Renal cortex interstitium (tissue), 11 donors: ENCODE results near the gene EHBP1L1. TPM values are rescaled to one million over a fixed set of nuclear protein-coding genes. Genes with fewer than 3 reads are reported as not detected.

Experiments
- DNase-seq, 11 donors: peaks; one replicate each; pipeline ENCODE4 v3.0.0-alpha.2; 2013; ENCODE audit warnings: low read depth in 9 of 11, low spot score in 4 of 11; ENCODE audit errors: extremely low read depth in 1 of 11
- polyA plus RNA-seq, 3 donors: library from polyadenylated mRNA; unstranded; fragments of 120-200 nt; gene quantifications; one replicate each; pipeline ENCODE4 v1.2.1, GENCODE V29; 2013; ENCODE audit not compliant: insufficient read length in 3 of 3

Gene EHBP1L1
- polyA plus RNA-seq, 3 donors, result 13.2 to 21.1 (median 13.4) TPM

- DNase-seq, result no peak
These were observed 10.4 kb downstream of the EHBP1L1 start for GRCh38 chr11:65586247-65586630.

GRCh38 chr11:65586676-65587075 is 10.8 kb downstream of the EHBP1L1 start:
- DNase-seq, result no peak

GRCh38 chr11:65588199-65589054 is 12.6 kb downstream of the EHBP1L1 start:
- DNase-seq, result no peak

- DNase-seq, result no peak
These were observed 13.8 kb downstream of the EHBP1L1 start for GRCh38 chr11:65589444-65590239.

GRCh38 chr11:65590240-65590738 is 14.4 kb downstream of the EHBP1L1 start:
- DNase-seq, result no peak

GRCh38 chr11:65591939-65592857 is 16.3 kb downstream of the EHBP1L1 start:
- DNase-seq, result no peak

GRCh38 chr11:65592858-65593517 is 17.1 kb downstream of the EHBP1L1 start:
- DNase-seq, result no peak

- DNase-seq, result no peak
These were observed 17.9 kb downstream of the EHBP1L1 start for GRCh38 chr11:65593518-65594414.

- DNase-seq, result no peak
These were observed 19.3 kb downstream of the EHBP1L1 start for GRCh38 chr11:65595131-65595530.

GRCh38 chr11:65595543-65596281 is 19.9 kb downstream of the EHBP1L1 start, which contains the start of gene KCNK7:
TSS of gene KCNK7 (minus strand) at chr11:65595800. CDS start at chr11:65595772, 28 bp downstream.
- DNase-seq, result no peak

- DNase-seq, result no peak
These were observed 20.7 kb downstream of the EHBP1L1 start for GRCh38 chr11:65596520-65596919.

GRCh38 chr11:65598258-65598699 is 22.4 kb downstream of the EHBP1L1 start:
- DNase-seq, result no peak

- no peak for DNase-seq
These were observed 23.5 kb downstream of the EHBP1L1 start for GRCh38 chr11:65599216-65599954.

- no peak for DNase-seq
These were observed 24.0 kb downstream of the EHBP1L1 start for GRCh38 chr11:65599955-65600246.

- DNase-seq, result no peak
These were observed 28.4 kb downstream of the EHBP1L1 start for GRCh38 chr11:65604258-65604657.

GRCh38 chr11:65606876-65607613 is 31.2 kb downstream of the EHBP1L1 start:
- DNase-seq, result peak; percentile 75 to 95 (median 92)
